ENCODE results near the gene DNM3. TPM values are rescaled to one million over a fixed set of nuclear protein-coding genes. Genes with fewer than 3 reads are reported as not detected.

DNM3 gene
- total RNA-seq, 4 donors from 2014 or later, result 2.7 to 4.5 (median 4.0) TPM

- H3K4me3 ChIP-seq (ENCODE audit: low read depth, poor library complexity, severe bottlenecking), result no peak overlapping the region
- 67 to 68% methylated on average over 5 of the region's 5 CpGs for WGBS, 2 donors
- no peak for DNase-seq (ENCODE audit: low spot score in 2 of 2)
- TF ChIP-seq CTCF (IDR thresholded peaks at IDR 0.05) (no peak), POLR2A (IDR thresholded peaks at IDR 0.05) (no peak)
- intact Hi-C loops (cut with DNase I; ENCODE audit: low total_unique reads), result no loop called here
These were observed 580.8 kb downstream of the DNM3 start for GRCh38 chr1:172421974-172422604.

- no peak for DNase-seq (ENCODE audit: low spot score in 2 of 2)
- intact Hi-C loops (cut with DNase I; ENCODE audit: low total_unique reads), result no loop called here
- WGBS, 2 donors, result 77 to 84% methylated on average over 2 of the region's 2 CpGs
- TF ChIP-seq CTCF (IDR thresholded peaks at IDR 0.05), result no peak
- no peak for TF ChIP-seq POLR2A (IDR thresholded peaks at IDR 0.05)
- H3K4me3 ChIP-seq (ENCODE audit: low read depth, poor library complexity, severe bottlenecking), result no peak overlapping the region
These were observed 582.0 kb downstream of the DNM3 start for GRCh38 chr1:172423336-172423735.

DNA sequence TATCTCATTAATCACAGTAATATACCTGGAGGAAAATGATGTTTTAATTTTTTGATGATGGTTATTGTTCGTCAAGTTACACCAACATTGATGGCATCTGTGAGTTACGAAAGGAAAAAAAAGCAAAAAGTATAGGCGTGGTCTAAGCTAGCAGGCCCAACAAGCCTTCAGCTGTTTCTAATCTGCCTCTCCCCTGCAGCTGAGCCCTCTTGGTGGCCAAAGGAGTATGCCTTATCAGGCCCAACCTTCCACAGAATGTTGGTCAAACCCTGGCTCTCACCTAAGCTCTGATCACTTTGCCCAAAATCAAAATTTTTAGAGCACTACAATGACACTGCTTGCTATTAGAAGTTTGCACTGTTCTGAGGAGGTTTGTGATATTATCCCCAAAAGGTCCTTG lies 584.0 kb downstream of the DNM3 start:
- 49% methylated on average over 3 of the region's 3 CpGs for WGBS, 2 donors

DNA sequence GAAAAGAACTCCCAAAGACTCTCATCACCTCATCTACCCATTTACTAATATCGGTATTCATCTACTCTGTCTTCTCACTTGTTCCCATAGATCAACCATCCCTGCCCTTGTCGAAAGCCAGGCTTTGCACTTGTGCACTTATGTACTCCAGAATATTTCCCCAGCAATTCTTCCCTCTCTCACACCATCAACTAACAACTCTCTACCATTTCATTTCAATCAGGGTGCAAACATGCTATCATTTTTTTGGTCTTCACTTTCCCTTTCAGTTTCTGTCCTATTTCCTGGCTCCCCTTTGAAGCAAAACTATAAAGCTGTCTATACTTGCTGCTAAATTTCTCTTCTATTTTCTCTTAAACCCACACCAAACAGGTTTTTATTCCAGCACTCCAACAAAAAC lies 585.9 kb downstream of the DNM3 start:
- intact Hi-C loops (cut with DNase I; ENCODE audit: low total_unique reads), result no loop called here
- DNase-seq (ENCODE audit: low spot score in 2 of 2), result no peak
- H3K4me3 ChIP-seq (ENCODE audit: low read depth, poor library complexity, severe bottlenecking), result no peak overlapping the region
- WGBS, 2 donors, result 95 to 96% methylated on average over 2 of the region's 2 CpGs
- TF ChIP-seq CTCF (IDR thresholded peaks at IDR 0.05) (no peak), POLR2A (IDR thresholded peaks at IDR 0.05) (no peak)

More for the DNA sequence above, 584.0 kb downstream of the DNM3 start:
- no peak for DNase-seq (ENCODE audit: low spot score in 2 of 2)
- no peak overlapping the region for H3K4me3 ChIP-seq (ENCODE audit: low read depth, poor library complexity, severe bottlenecking)
- TF ChIP-seq CTCF (IDR thresholded peaks at IDR 0.05), result no peak
- TF ChIP-seq POLR2A (IDR thresholded peaks at IDR 0.05), result no peak
- intact Hi-C loops (cut with DNase I; ENCODE audit: low total_unique reads), result no loop called here

DNA sequence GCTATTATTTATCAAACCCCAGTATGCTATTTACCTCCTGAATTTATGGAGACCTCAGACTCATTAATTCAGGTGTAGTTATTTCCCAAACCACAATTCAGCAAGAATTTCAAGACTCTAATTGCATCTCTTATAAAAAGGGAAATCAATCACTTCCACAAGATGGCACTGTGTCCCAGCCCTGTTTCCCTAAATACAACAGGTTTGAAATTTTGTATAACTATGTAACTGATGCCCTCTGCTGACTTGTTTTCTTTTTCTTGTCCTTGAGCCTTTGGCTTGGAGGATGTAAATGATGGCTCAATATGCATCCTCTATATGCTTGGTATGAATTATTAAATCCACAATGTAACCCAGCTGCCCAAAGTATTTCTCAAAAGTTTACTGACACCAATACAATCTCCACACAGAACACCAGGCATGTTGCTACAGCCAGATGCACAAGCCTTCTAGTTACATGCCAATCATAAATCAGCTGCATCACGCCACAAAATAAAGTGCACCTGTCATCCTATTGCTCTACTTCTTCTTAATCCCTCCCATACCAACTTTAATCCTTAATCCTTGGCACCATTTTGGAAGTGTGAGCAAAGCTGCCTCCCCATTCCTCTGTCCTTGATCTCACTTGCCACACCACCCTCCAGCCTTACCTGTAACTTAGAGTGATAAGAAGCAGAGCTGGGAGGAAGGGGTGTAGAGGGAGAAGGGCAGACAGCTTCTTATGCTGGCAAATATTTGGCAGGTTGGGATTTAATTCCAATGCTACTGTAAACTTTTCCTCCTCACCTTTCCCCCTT lies 588.2 kb downstream of the DNM3 start:
- intact Hi-C loops (cut with DNase I; ENCODE audit: low total_unique reads), result no loop called here
- TF ChIP-seq POLR2A (IDR thresholded peaks at IDR 0.05), result no peak
- DNase-seq (ENCODE audit: low spot score in 2 of 2), result peak in 1 of 2 donors; percentile 46
- WGBS, 2 donors, result 48 to 55% methylated on average over 1 of the region's 1 CpG
- H3K4me3 ChIP-seq (ENCODE audit: low read depth, poor library complexity, severe bottlenecking), result no peak overlapping the region

DNA sequence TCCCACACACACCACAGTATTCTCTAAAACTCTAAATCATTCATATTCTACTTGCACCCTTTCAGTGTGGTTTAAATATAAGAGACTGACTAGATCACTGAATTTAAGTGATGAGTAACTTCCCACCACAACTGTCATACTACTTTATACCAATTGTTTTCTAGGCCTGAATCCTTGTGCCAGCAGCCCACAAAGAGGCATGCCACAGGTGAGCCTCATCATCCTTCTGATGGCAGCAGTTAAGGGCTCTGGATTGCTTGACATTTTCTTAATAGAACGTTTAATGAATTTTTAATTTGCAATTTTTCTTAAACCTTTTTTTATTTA lies 588.8 kb downstream of the DNM3 start:
- TF ChIP-seq CTCF (IDR thresholded peaks at IDR 0.05), result no peak
- TF ChIP-seq POLR2A (IDR thresholded peaks at IDR 0.05), result no peak
- 86% methylated on average over 1 of the region's 1 CpG for WGBS, 2 donors
- no peak for DNase-seq (ENCODE audit: low spot score in 2 of 2)

More for the DNA sequence above, 588.8 kb downstream of the DNM3 start:
- H3K4me3 ChIP-seq (ENCODE audit: low read depth, poor library complexity, severe bottlenecking), result no peak overlapping the region
- intact Hi-C loops (cut with DNase I; ENCODE audit: low total_unique reads), result no loop called here

All from lower leg skin (tissue), 4 donors.